Activated naive CD8-positive, alpha-beta T cell (primary cell): ENCODE measurements around the gene KRTAP10-2.

Experiments
- H3K27ac Mint-ChIP-seq: one replicate; pipeline ENCODE4 v1.8.0; 2021; ENCODE audit warnings: mixed read lengths
- H3K27me3 Mint-ChIP-seq: one replicate; pipeline ENCODE4 v1.8.0; 2021; ENCODE audit warnings: mixed read lengths
- H3K36me3 Mint-ChIP-seq: one replicate; pipeline ENCODE4 v1.8.0; 2021; ENCODE audit warnings: mixed read lengths
- H3K4me1 Mint-ChIP-seq: one replicate; pipeline ENCODE4 v1.8.0; 2021; ENCODE audit warnings: low read depth, mixed read lengths
- H3K4me3 Mint-ChIP-seq: one replicate; pipeline ENCODE4 v1.8.0; 2021; ENCODE audit warnings: mild to moderate bottlenecking, mixed read lengths
- H3K9me3 Mint-ChIP-seq: one replicate; pipeline ENCODE4 v1.8.0; 2021; ENCODE audit warnings: low read depth, mixed read lengths

Gene KRTAP10-2

DNA sequence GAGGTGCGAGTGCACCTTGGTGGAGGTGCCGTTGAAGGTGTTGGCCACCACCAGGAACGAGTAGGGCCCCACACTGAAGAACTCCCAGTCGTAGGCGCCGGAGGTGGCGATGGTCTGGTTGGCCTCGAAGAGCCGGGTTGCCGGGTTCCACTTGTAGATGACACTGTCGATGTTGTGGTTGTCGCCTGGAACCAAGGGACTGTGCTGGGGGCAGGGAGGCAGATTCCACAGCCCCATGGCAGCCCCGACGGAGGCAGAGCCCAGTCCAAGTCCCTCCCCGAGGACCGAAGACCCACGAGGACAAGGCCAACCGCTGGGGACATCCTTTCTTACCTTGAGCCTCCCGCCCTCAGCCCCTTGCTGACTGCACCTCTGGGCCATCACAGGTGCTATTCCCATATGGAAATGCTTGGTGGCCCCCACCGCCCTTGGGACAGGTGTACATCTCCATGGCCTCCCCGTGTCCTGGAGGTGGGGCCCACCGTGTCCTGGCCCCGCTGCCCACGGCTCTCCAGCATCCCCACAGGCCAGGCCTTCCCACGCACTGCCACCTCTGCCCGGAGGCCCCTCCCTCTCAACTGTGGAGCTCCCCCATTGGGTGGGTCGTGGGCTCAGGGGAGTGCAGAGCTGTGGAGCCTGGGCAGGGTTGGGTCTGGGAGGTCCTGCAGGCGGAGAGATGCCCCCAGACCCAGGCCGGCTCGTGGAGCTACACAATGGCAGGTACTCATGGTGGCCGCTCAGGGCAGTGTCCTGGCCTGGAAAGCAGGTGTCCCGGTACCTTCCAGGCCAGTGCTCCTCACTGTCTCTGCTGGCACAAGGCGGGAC is 29.2 kb downstream of the KRTAP10-2 start:
- Mint-ChIP-seq H3K4me1 (no peaks in the 10 kb centered on the region), H3K27me3 (no peaks in the 10 kb centered on the region), H3K4me3 (no peak overlapping the region), H3K27ac (no peak overlapping the region), H3K36me3 (no peaks in the 10 kb centered on the region), H3K9me3 (no peaks in the 10 kb centered on the region)

- H3K4me1 Mint-ChIP-seq = no peaks in the 10 kb centered on the region
- H3K4me3 Mint-ChIP-seq = no peak overlapping the region
- H3K9me3 Mint-ChIP-seq = no peaks in the 10 kb centered on the region
- no peaks in the 10 kb centered on the region for H3K36me3 Mint-ChIP-seq
- no peaks in the 10 kb centered on the region for H3K27me3 Mint-ChIP-seq
- H3K27ac Mint-ChIP-seq = no peak overlapping the region
Measured at GRCh38 chr21:44521301-44521927, 29.9 kb downstream of the KRTAP10-2 start.

DNA sequence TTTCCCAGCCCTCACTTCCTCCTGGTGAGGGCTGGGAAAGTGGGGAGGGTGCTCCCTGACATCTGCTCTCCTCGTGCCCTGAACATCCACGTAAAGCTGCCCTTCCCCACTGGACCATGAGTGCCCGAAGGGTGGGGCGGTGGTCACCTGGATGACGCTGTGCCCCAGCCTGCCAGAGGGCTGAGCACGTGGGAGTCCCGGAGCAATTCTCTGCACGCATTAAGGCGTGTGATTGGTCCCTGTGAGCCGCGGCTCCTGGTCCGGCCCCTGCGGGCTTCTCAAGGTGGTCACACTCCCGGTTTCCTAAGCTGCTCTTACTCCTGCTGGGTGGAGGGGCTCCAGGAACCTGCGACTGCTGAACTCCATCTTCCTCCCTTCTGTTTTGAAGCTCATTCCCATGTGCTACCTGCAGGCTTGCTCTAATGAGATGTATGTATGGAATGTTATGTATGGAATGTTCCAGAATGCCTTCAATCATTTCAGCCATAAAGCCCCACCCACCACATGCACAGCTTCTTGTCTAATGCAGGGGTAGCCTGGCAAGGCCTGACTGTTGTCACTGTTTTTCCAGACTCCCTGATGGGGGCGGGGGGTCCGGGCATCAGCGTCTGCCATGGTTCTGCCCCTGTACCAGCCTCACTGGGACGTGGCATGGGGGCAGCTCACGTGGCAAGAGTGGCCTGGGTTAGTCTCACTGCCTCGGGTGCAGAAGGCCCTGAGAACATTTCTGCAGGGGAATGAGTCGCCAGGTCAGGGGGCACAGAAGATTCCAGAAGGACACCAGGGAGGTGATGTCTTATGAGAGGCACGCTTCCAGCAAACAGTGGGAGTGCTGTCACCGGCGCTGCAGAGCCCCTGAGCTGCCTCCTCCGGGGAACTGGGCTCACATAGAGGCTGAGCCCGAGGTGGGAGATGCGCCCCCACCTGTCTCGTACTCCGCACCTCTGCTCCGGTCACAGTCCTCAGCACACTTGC is 30.7 kb downstream of the KRTAP10-2 start:
- no peak overlapping the region for H3K27ac Mint-ChIP-seq
- no peaks in the 10 kb centered on the region for H3K9me3 Mint-ChIP-seq
- no peaks in the 10 kb centered on the region for H3K27me3 Mint-ChIP-seq
- H3K36me3 Mint-ChIP-seq = no peaks in the 10 kb centered on the region
- no peaks in the 10 kb centered on the region for H3K4me1 Mint-ChIP-seq
- no peak overlapping the region for H3K4me3 Mint-ChIP-seq

DNA sequence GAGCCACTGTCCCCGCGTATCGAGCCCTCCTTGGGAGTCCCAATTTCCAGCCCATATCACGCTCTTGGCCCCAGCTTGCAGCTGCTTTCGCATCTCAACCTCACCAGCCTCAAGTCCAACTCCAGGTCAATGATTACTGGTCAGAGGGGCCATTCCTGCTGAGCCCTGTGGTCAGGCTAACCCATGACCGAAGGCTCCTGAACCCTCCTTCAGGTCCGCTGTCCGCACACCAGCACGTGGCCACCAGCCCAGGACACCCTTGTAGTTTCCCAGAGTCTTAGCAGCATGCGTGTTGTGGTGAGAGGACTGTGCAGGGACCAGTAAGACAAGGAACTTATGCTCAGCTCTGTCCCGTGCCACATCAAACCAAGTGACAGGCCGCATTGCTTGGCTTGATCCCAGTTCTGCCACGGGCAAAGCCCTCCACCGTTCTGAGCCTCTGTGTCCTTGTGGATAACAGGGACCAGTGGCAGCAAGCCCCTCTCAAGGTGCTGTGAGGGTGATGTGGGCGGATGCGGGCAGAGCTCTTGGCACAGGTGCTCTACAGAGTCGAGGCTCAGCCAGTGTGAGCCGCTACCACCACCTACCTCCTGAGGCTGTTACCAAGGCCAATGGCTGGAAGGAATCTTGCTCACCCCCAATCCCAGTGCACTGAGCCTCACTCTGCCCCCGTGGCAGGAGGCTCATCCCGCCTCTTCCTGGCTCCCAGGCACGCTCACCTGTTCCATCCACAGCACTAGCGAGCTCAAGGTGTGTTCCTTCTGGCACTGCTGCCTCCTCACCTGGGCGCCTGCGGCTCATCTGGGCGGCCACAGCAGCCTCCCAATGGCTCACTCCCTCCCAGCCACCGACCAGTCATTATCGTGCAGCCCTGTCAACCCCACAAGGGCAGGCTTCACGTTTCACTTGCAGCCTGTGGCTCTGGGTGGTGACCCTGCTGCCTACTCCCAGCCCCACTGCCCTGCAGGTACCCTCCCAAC is 31.7 kb downstream of the KRTAP10-2 start:
- Mint-ChIP-seq H3K27me3 (no peaks in the 10 kb centered on the region), H3K4me1 (no peaks in the 10 kb centered on the region), H3K4me3 (no peak overlapping the region), H3K9me3 (no peaks in the 10 kb centered on the region), H3K36me3 (no peaks in the 10 kb centered on the region), H3K27ac (no peak overlapping the region)

DNA sequence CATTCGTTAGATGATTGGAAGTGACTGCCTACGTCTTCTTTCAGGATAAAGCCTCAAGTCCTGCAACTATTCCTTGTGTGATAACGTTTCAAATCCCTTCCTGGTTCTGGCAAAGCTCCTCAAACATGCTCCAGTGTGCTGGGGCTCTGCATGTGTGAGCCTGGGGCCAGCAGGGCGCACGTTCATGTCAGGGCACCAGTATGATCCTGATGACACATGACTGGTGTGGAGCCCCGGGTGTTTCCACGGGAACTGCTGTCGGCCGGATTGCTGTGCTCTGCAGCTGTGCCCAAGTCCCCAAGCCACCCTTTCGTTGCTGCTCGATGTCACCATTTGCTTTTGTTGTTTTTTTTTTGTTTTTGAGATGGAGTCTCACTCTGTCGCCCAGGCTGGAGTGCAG is 32.6 kb downstream of the KRTAP10-2 start:
- H3K9me3 Mint-ChIP-seq = no peaks in the 10 kb centered on the region
- H3K27ac Mint-ChIP-seq = no peak overlapping the region
- H3K36me3 Mint-ChIP-seq = no peaks in the 10 kb centered on the region
- no peak overlapping the region for H3K4me3 Mint-ChIP-seq
- H3K4me1 Mint-ChIP-seq = no peaks in the 10 kb centered on the region
- no peaks in the 10 kb centered on the region for H3K27me3 Mint-ChIP-seq

GRCh38 chr21:44517175-44517899 is 34.0 kb downstream of the KRTAP10-2 start:
- Mint-ChIP-seq H3K4me1 (no peaks in the 10 kb centered on the region), H3K9me3 (no peaks in the 10 kb centered on the region), H3K27me3 (no peaks in the 10 kb centered on the region), H3K36me3 (no peaks in the 10 kb centered on the region), H3K27ac (no peak overlapping the region), H3K4me3 (no peak overlapping the region)

- Mint-ChIP-seq H3K27ac (no peak overlapping the region), H3K9me3 (no peaks in the 10 kb centered on the region), H3K4me3 (no peak overlapping the region), H3K36me3 (no peaks in the 10 kb centered on the region), H3K27me3 (no peaks in the 10 kb centered on the region), H3K4me1 (no peaks in the 10 kb centered on the region)
Measured at GRCh38 chr21:44516828-44517174, 34.5 kb downstream of the KRTAP10-2 start.

DNA sequence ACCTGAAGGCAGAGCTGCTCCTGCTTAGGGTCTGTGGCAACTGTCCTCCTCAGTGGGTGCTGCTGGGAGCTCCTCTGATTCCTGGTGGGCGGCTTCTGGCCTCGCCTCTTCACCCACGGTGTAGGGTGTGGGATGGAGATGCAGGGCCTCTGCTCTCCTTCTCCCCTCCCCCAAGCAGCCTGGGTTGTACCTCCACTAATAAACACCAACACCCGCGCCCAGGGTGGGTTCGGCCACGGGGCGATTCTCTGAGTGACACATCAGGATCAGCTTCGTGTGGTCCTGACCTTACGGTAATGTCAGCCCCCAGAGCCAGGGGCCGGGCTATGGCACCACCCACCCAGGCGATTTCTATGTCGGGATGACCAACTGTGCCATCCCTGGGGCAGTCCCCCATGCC is 35.0 kb downstream of the KRTAP10-2 start:
- no peak overlapping the region for H3K27ac Mint-ChIP-seq
- H3K4me3 Mint-ChIP-seq = no peak overlapping the region
- no peaks in the 10 kb centered on the region for H3K36me3 Mint-ChIP-seq
- no peaks in the 10 kb centered on the region for H3K27me3 Mint-ChIP-seq
- no peaks in the 10 kb centered on the region for H3K9me3 Mint-ChIP-seq
- H3K4me1 Mint-ChIP-seq = no peaks in the 10 kb centered on the region

DNA sequence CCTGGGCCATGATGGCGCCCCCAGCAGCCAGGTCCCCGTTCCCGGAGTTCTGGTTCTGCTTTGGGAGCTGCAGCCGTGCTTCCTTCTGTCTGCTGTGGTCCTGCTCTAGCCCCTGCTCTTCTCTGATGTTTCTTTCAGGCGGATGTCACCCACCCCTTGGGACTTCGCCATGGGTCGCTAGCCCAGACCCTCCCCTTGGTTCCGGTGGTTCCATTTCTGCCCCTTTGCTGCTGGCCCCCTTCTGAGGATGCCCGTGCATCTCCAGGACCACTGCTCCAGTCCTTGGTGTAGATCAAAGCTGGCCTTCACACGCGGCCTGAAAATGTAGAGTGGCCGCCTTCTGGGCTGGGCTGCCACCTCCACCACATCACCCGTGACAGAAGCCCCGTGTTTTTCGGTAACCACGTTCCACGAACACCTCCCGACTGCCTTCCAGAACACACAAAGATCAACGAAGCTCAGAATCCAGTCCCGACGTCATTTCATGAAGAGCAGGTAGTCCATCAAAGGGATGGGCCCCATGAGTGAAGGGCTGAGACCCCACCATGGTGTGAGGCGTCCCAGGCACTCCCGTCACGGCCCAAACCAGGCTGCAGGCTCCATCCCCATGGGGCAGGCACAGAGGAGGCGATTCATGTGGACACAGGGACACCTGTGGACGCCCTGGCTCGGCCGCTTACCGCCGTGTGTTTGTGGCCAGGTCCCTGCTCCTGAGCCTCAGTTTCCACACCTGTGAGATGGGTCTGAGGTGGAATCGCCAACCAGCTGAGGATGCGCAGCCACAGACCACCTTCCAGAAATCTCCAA is 35.7 kb downstream of the KRTAP10-2 start:
- no peak overlapping the region for H3K4me3 Mint-ChIP-seq
- H3K27ac Mint-ChIP-seq = no peak overlapping the region
- no peaks in the 10 kb centered on the region for H3K27me3 Mint-ChIP-seq
- H3K36me3 Mint-ChIP-seq = no peaks in the 10 kb centered on the region
- H3K9me3 Mint-ChIP-seq = no peaks in the 10 kb centered on the region
- no peaks in the 10 kb centered on the region for H3K4me1 Mint-ChIP-seq

GRCh38 chr21:44514746-44515358 is 36.5 kb downstream of the KRTAP10-2 start:
- no peaks in the 10 kb centered on the region for H3K4me1 Mint-ChIP-seq
- no peak overlapping the region for H3K4me3 Mint-ChIP-seq
- H3K27ac Mint-ChIP-seq = no peak overlapping the region
- H3K36me3 Mint-ChIP-seq = no peaks in the 10 kb centered on the region
- no peaks in the 10 kb centered on the region for H3K27me3 Mint-ChIP-seq
- H3K9me3 Mint-ChIP-seq = no peaks in the 10 kb centered on the region

DNA sequence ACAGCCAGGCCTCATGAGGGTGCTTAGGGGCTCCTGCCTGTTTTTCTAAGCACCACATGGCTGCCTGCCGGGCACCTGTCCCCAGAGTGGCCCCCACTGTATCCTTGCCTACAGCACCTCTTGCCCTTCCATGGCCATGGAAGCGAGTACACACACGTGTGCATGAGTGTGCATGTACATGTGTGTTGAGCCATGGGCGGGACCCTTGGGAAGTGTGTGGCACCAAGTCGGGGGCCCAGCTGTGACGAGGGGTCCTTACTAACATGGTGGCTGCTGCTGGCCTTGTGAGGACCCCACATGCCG is 37.1 kb downstream of the KRTAP10-2 start:
- H3K27me3 Mint-ChIP-seq = no peaks in the 10 kb centered on the region
- H3K36me3 Mint-ChIP-seq = no peaks in the 10 kb centered on the region

DNA sequence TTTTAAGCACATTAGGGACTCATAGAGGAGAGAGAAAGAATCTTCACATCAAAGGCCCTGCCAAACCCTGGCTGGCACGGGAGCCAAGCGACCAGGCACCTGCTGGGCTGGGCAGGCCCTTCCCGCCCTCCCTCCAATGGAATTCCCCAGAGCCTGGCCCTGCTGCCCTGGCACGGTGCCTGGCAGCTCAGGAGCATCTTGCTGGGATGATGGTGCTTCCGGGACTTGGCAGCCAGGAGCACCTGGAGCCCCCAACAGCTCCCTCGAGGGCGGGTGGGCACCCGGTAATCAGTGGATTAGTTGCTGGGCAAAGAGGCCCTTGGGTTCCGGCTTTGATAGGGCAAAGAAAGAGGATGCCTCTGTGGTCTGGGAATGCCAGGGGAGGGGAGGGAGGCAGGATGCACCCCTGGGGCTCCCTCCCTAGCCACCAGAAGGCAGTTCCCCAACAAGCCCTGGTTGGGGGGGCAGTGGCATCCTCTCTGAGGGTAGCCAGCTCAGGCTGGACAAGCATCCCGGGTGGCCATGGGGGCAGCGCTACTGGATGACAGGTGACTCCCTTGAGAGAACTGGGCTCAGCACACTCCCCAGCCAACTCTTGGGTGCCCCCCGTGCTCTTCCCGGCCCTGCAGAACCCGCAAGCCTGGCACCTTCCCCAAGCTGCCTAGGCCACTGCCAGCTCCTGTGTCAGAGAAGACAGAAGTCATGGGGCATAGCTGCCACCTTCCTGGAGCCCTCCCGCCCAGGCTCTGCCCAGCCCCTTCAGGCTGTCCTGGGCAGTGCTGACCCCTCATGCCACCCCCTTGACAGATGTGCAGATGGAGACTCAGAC is 37.7 kb downstream of the KRTAP10-2 start:
- H3K9me3 Mint-ChIP-seq = no peaks in the 10 kb centered on the region
- no peak overlapping the region for H3K27ac Mint-ChIP-seq
- no peaks in the 10 kb centered on the region for H3K4me1 Mint-ChIP-seq
- H3K27me3 Mint-ChIP-seq = no peaks in the 10 kb centered on the region
- H3K4me3 Mint-ChIP-seq = no peak overlapping the region
- no peaks in the 10 kb centered on the region for H3K36me3 Mint-ChIP-seq

More for the DNA sequence above, 37.1 kb downstream of the KRTAP10-2 start:
- Mint-ChIP-seq H3K4me3 (no peak overlapping the region), H3K9me3 (no peaks in the 10 kb centered on the region), H3K27ac (no peak overlapping the region), H3K4me1 (no peaks in the 10 kb centered on the region)
